ENCODE data around the gene GPR137B. TPM values are rescaled to one million over a fixed set of nuclear protein-coding genes. Genes with fewer than 3 reads are reported as not detected.

Gene GPR137B
- total and polyA plus RNA-seq, 2 of the 8 experiments (the other 6 are each of a cell fraction or from before 2014, with no cell fraction given), result 6.9 to 7.7 TPM

DNA sequence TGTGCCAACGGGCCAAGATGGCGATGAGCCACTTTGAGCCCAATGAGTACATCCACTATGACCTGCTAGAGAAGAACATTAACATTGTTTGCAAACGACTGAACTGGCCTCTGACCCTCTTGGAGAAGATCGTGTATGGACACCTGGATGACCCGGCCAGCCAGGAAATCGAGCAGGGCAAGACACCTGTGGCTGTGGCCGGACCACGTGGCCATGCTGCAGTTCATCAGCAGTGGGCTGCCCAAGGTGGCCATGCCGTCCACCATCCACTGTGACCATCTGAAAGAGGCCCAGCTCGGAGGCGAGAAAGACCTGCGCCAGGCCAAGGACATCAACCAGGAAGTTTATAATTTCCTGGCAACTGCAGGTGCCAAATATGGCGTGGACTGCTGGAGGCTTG lies 32.2 kb upstream of the GPR137B start:
- no peaks in the 10 kb centered on the region for H3K23me2 ChIP-seq (ENCODE audit: low read depth, low read length)
- DNase-seq (ENCODE audit: low read depth in 1 of 2, low spot score in 2 of 2) (no peak), FAIRE-seq (no peak)
- no peak overlapping the region for H2BK12ac ChIP-seq (ENCODE audit: low read depth, low read length)
- H3K4me1 ChIP-seq (replicated peaks in 1 of 4; ENCODE audit: control insufficient read depth in 3 of 4, insufficient read depth in 4 of 4, low read length in 3 of 4), result no peaks in the 10 kb centered on the region
- no peaks in the 10 kb centered on the region for H3K36me3 ChIP-seq (ENCODE audit: control insufficient read depth in 2 of 4, insufficient read depth in 4 of 4, low read length in 3 of 4)
- H3K56ac ChIP-seq (replicated peaks; ENCODE audit: insufficient read length, low read depth, low read length), result no peak overlapping the region
- no peak overlapping the region for H2AFZ ChIP-seq (ENCODE audit: low read length)
- ChIA-PET CTCF (ENCODE audit: partially characterized antibody) (interaction anchor here (0.9 to 8.6 kb wide), 11 partner anchors 8 to 422 kb away, joined by 3 to 61 read pairs (median 5); no protein-coding TSS in a partner anchor), POLR2A (ENCODE audit: partially characterized antibody) (no interaction called here)
- H2BK5ac ChIP-seq (ENCODE audit: low read depth, low read length), result no peak overlapping the region
- no peak overlapping the region for H2AK5ac ChIP-seq (ENCODE audit: low read depth, low read length)
- 92% methylated on average over 13 of the region's 13 CpGs; no CpG with 5 or more reads in 1 of the 2 experiments for WGBS, 2 experiments (ENCODE audit: extremely low coverage in 1 of 2, insufficient coverage in 1 of 2, insufficient read length in 1 of 2, insufficient replicate concordance in 2 of 2, low coverage in 1 of 2, low lambda C conversion rate in 2 of 2, missing lambda C conversion rate in 1 of 2)
- H3K79me2 ChIP-seq (ENCODE audit: control insufficient read depth in 1 of 2, insufficient read depth in 2 of 2, low read length in 2 of 2), result no peaks in the 10 kb centered on the region
- H3K9ac ChIP-seq (replicated peaks in 1 of 4; ENCODE audit: extremely low read depth in 1 of 4, low read depth in 3 of 4, low read length in 3 of 4), result no peak overlapping the region
- H3K4me3 ChIP-seq (ENCODE audit: extremely low read depth in 1 of 4, insufficient read depth in 2 of 4, low read depth in 3 of 4, low read length in 4 of 4), result no peak overlapping the region
- H3K14ac ChIP-seq (ENCODE audit: insufficient read length), result no peak overlapping the region
- no peak overlapping the region for H3K23ac ChIP-seq (ENCODE audit: insufficient read length)
- H3K4ac ChIP-seq (replicated peaks; ENCODE audit: insufficient read length, low read depth, low read length), result no peak overlapping the region
- H4K20me1 ChIP-seq (replicated peaks in 1 of 2; ENCODE audit: control insufficient read depth in 1 of 2, insufficient read depth in 2 of 2, low read length in 2 of 2), result no peaks in the 10 kb centered on the region
- no peak overlapping the region for H2BK15ac ChIP-seq (ENCODE audit: low read length)
- H2BK120ac ChIP-seq (replicated peaks; ENCODE audit: low read depth, low read length), result no peak overlapping the region
- no peak overlapping the region for H4K5ac ChIP-seq (ENCODE audit: insufficient read length, low read depth, low read length)
- no peak overlapping the region for H3K18ac ChIP-seq (ENCODE audit: extremely low read depth, low read length)
- no peaks in the 10 kb centered on the region for H3K27me3 ChIP-seq (replicated peaks in 1 of 4; ENCODE audit: control insufficient read depth in 3 of 4, extremely low read depth in 1 of 4, insufficient read depth in 3 of 4, low read length in 3 of 4)
- no peaks in the 10 kb centered on the region for H3K79me1 ChIP-seq (ENCODE audit: low read depth, low read length)
- H4K91ac ChIP-seq (replicated peaks; ENCODE audit: insufficient read length, low read length), result no peak overlapping the region
- H4K8ac ChIP-seq (ENCODE audit: extremely low read depth, insufficient read depth, low read length), result 0 out of 2 replicates have a peak overlapping the region, but pooled peaks have one; percentile 46
- no peak overlapping the region for H3K4me2 ChIP-seq (ENCODE audit: insufficient read depth in 1 of 2, low read depth in 2 of 2, low read length in 2 of 2)
- no peak overlapping the region for H2BK20ac ChIP-seq (ENCODE audit: low read length)
- H3K9me3 ChIP-seq (ENCODE audit: insufficient read depth in 2 of 2, low read depth in 1 of 2, low read length in 1 of 2), result no peaks in the 10 kb centered on the region
- H3K27ac ChIP-seq (ENCODE audit: low read depth, low read length), result no peak overlapping the region
- TF ChIP-seq RNF2 (IDR thresholded peaks at IDR 0.05; ENCODE audit: borderline replicate concordance, low read depth, low read length, missing control alignments, poor library complexity, severe bottlenecking), result no peak
- TF ChIP-seq YY1 (IDR thresholded peaks at IDR 0.05; ENCODE audit: low read depth, low read length), result no peak
- no peak for TF ChIP-seq SIRT6 (IDR thresholded peaks at IDR 0.05; ENCODE audit: low read length)
- TF ChIP-seq RFX5 (IDR thresholded peaks at IDR 0.05; ENCODE audit: borderline replicate concordance, low read depth, low read length), result no peak
- TF ChIP-seq CTBP2 (IDR thresholded peaks at IDR 0.05; ENCODE audit: borderline replicate concordance, insufficient read depth, insufficient read length, low read length), result no peak
- TF ChIP-seq RXRA (IDR thresholded peaks at IDR 0.05; ENCODE audit: insufficient read depth, low read depth, low read length), result no peak
- TF ChIP-seq KDM5A (IDR thresholded peaks at IDR 0.05; ENCODE audit: low read length), result no peak
- TF ChIP-seq SAP30 (IDR thresholded peaks at IDR 0.05; ENCODE audit: insufficient read depth, insufficient replicate concordance, low read length), result no peak
- no peak for TF ChIP-seq TAF1 (IDR thresholded peaks at IDR 0.05; ENCODE audit: low read depth, low read length)
- TF ChIP-seq NRF1 (IDR thresholded peaks at IDR 0.05; ENCODE audit: low read depth, low read length), result no peak
- TF ChIP-seq HDAC6 (IDR thresholded peaks at IDR 0.05; ENCODE audit: low read depth, low read length), result no peak
